ENCODE data around the gene CD4. TPM values are rescaled to one million over a fixed set of nuclear protein-coding genes. Genes with fewer than 3 reads are reported as not detected.

The CD4 gene
- total and polyA plus RNA-seq, 12 donors, result 2.4 to 52.8 (median 24.3) TPM

- TF ChIP-seq POLR2A (IDR thresholded peaks at IDR 0.05), result no peak
- TF ChIP-seq CTCF (IDR thresholded peaks at IDR 0.05), result no peak
Measured at GRCh38 chr12:6822426-6823135, 33.3 kb downstream of the CD4 start.

GRCh38 chr12:6823182-6824084 lies 34.1 kb downstream of the CD4 start:
- TF ChIP-seq POLR2A (IDR thresholded peaks at IDR 0.05), result no peak
- no peak for TF ChIP-seq CTCF (IDR thresholded peaks at IDR 0.05)
- Histone ChIP-seq H3K4me3 (no peak overlapping the region), H3K27me3 (peaks cover 4% of the 10 kb centered on the region), H3K27ac (no peak overlapping the region), H3K9me3 (replicated peaks in 1 of 3) (no peaks in the 10 kb centered on the region), H3K4me1 (replicated peaks in 1 of 2) (peaks cover 6 to 15% of the 10 kb centered on the region in 2 donors), H3K36me3 (replicated peaks in 1 of 2) (no peaks in the 10 kb centered on the region)
- WGBS, 4 donors, result 63 to 73% (median 70%) methylated on average over 3 to 12 of the region's 12 CpGs
- intact Hi-C loops (cut with DNase I), result loop anchor here (5.0 to 10.0 kb wide), 2 partner anchors 79 to 91 kb away; no protein-coding TSS in a partner anchor
- DNase-seq, result peak in 1 of 7 donors; percentile 54

More at GRCh38 chr12:6822426-6823135, 33.3 kb downstream of the CD4 start:
- DNase-seq, result no peak
- peaks cover 4% of the 10 kb centered on the region for H3K27me3 ChIP-seq
- WGBS, 4 donors, result 54 to 69% (median 61%) methylated on average over 7 of the region's 7 CpGs
- no peak overlapping the region for H3K4me3 ChIP-seq
- H3K9me3 ChIP-seq (replicated peaks in 1 of 3), result no peaks in the 10 kb centered on the region
- no peaks in the 10 kb centered on the region for H3K36me3 ChIP-seq (replicated peaks in 1 of 2)
- intact Hi-C loops (cut with DNase I), result loop anchor here (5.0 to 10.0 kb wide), 2 partner anchors 78 to 90 kb away; no protein-coding TSS in a partner anchor
- H3K27ac ChIP-seq, result peak overlapping the region in 1 of 5 donors; percentile 60
- H3K4me1 ChIP-seq (replicated peaks in 1 of 2), result peaks cover 6 to 15% of the 10 kb centered on the region in 2 donors

GRCh38 chr12:6824085-6824775 lies 34.9 kb downstream of the CD4 start:
- Histone ChIP-seq H3K36me3 (replicated peaks in 1 of 2) (no peaks in the 10 kb centered on the region), H3K9me3 (replicated peaks in 1 of 3) (no peaks in the 10 kb centered on the region), H3K4me1 (replicated peaks in 1 of 2) (peaks cover 6 to 15% of the 10 kb centered on the region in 2 donors), H3K4me3 (no peak overlapping the region), H3K27me3 (peaks cover 4% of the 10 kb centered on the region), H3K27ac (no peak overlapping the region)
- intact Hi-C loops (cut with DNase I), result loop anchor here (5.0 to 10.0 kb wide), 2 partner anchors 79 to 92 kb away; no protein-coding TSS in a partner anchor
- TF ChIP-seq POLR2A (IDR thresholded peaks at IDR 0.05), result no peak
- TF ChIP-seq CTCF (IDR thresholded peaks at IDR 0.05), result no peak
- 70 to 84% (median 79%) methylated on average over 14 to 37 of the region's 37 CpGs for WGBS, 4 donors
- peak in 1 of 7 donors; percentile 65 for DNase-seq

All from adrenal gland (tissue), 12 donors.